HuH-7 (cell line): ENCODE data around the gene ANKRD23.
"Not testable (repeated sequence)": the region's sequence is repeated elsewhere in the genome, so short reads cannot be mapped to it uniquely, and the experiment has no call there.

Experiments
- DNase-seq: peaks from one replicate; pipeline ENCODE4 v3.0.0; 2011; ENCODE audit warnings: low spot score

ANKRD23 gene

DNA sequence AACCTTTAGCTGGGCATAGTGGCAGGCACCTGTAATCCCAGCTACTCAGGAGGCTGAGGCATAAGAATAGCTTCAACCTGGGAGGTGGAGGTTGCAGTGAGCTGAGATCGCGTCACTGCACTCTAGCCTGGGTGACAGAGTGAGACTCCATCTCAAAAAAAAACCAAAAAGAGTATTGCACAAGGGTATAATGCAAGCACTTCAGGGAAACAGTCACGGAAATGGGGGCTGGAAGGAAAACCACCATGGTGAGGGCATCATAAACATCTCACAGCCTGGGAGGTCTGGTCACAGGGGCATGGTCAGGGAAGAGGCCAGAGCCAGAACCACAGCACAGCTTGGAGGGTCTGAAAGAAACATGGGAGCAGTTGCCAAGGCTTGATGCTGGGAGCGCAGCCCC, 19.2 kb upstream of the ANKRD23 start:
- DNase-seq = not testable (repeated sequence)

- no peak for DNase-seq
Observed at GRCh38 chr2:96861074-96861473, 17.3 kb upstream of the ANKRD23 start.

GRCh38 chr2:96860065-96861029, 16.5 kb upstream of the ANKRD23 start:
- DNase-seq = no peak

GRCh38 chr2:96859681-96860064, 15.9 kb upstream of the ANKRD23 start:
- no peak for DNase-seq

DNA sequence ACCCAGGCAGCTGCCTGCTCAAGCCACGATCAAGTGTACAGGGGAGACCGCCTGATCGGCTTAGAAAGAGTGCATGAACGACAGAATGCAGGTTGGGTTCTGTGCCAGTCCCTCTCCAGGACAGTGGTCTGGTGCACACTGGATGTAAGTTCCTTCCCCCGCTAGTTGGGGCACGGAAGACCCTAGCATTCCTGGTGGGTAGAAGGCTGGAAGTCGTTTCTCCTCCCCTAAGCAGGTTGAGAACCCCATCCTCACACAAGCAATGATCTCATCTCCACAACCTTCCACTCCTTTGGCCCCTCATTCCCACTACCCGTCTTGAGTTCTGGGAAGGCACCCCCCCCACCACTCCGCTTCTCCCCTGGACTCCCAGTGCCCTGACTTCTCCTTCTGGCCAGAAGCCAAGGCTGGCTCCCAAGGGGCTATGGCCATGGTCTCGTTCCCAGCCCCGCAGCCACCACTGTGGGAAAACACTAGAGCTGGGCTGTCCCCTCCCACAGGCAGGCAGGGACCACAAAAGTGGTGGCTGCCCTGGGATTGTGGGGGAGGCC, 15.4 kb upstream of the ANKRD23 start:
- no peak for DNase-seq

GRCh38 chr2:96857667-96858372, 14.0 kb upstream of the ANKRD23 start, which contains the start of gene ANKRD39:
ANKRD39 (minus strand) TSS chr2:96858016; CDS start chr2:96857987, 29 bp downstream.
- DNase-seq = peak; percentile 99

DNA sequence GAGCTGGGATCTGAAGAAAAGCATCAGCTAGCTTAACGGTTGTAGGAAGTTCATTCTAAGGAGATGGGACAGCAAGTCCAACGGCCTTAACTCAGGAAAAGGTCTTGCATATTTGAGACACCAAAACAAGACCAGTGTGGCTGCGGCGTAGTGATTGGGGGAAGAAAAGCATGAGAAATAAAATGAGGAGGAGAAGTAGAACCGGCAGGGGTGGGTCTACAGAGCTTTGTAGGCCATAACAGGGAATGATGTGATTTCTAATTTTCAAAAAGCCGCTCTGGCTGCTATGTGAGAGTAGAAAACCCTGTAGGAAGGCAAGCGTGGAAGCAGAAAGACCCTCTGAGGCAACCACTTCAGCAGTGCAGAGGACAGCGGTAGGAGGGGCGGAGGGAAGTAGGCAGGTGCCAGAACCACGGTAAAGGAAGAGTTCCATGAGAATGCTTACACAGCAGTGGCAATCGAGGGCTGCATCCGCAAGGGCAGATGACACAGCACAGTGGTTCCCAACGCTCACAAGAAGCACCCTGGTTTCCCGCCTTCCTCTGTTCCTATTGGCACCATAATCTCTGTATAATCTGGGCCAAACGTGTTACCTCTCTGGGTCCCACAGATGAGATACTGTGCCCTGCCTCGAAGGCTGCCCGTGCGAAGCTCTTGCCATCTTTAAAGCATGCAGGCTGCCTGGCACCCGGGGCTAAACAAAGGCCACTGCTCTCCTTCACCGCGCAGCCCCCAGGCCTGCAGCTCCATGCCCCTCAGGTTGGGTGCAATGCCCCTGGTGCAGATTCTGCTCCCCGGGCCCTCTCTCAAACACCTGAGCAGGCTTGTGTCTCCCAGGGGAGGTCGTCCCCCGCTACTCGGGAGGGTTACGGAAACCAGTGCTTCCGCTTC, 13.2 kb upstream of the ANKRD23 start:
- DNase-seq = no peak

GRCh38 chr2:96853321-96853720, 9.5 kb upstream of the ANKRD23 start:
- DNase-seq = no peak

- no peak for DNase-seq
Observed at GRCh38 chr2:96852667-96853066, 8.8 kb upstream of the ANKRD23 start.

DNA sequence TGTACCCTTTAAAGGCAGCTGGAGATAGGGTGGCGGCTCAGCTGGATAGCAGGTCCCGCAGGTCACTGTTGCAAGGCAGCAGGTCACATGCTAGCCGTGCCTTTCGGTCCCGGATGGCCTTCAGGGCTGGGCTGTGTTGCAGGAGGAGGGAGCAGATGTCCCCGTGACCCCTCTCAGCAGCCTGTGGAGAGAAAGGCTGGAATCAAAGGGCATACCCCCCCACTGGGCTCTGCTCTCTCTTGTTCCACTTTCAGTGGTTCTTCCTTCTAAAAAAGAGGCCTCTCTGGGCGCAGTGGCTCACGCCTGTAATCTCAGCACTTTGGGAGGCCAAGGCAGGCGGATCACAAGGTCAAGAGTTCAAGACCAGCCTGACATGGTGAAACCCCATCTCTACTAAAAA, 4.4 kb upstream of the ANKRD23 start:
- DNase-seq = no peak

DNA sequence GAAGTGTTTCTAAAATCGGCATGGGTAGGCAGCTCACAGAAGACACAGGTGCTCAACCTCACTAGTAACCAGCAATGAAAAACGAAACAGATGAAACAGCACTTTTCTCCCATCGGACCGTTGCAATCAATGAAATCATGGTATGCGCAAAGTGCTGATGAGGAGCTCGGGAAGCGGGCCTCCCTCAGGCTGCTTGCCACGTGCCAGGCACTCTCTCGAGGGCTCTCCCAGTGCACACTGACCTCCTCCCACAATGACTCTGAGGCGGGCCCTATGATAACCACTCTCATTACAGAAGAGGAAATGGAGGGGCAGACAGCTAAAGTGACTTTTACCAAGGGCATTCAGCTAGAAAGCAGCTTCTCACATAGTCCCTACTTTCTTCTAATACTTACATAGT, 3.8 kb upstream of the ANKRD23 start:
- no peak for DNase-seq

GRCh38 chr2:96846825-96847224, 3.0 kb upstream of the ANKRD23 start:
- DNase-seq = no peak

DNA sequence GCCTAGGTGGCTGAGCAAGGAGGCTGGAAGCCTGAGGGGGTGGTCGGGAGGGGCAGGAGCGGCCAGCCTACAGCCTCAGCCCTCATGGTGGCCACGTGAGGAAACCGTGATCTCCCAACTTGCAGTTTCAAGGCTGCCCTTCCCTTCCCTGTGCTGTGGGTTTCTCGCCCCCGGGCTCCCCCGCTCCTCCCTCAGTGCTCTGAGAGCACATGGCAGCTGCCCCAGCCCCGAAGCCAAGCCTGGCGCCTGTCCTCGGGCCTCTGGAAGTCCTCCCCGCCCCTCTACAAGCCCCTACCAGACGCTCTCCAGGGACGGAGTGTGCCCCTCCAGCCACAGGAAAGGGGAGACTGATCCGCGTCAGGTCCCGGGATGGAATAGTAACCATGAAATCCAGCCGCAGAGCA, 586 bp upstream of the ANKRD23 start:
- no peak for DNase-seq

DNA sequence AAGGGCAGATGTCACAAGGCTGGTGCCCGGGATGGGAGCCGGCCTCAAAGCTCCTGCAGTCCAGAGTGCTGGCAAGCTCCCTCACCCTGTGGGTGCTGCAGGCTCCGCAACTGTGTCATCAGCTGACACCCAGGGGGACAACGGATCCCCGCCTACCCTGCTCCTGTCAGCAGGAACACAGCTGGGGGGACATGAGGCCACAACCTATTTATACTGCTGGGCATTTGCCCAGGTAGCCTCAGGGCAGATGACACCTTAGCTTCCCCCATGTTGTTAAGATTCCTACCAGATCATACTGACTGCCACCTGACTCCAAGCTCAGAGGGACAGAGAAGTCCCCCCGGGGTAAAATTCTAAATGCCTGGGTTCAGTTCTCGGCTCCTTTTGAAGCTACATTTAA, 1.2 kb downstream of the ANKRD23 start:
- DNase-seq = no peak

DNA sequence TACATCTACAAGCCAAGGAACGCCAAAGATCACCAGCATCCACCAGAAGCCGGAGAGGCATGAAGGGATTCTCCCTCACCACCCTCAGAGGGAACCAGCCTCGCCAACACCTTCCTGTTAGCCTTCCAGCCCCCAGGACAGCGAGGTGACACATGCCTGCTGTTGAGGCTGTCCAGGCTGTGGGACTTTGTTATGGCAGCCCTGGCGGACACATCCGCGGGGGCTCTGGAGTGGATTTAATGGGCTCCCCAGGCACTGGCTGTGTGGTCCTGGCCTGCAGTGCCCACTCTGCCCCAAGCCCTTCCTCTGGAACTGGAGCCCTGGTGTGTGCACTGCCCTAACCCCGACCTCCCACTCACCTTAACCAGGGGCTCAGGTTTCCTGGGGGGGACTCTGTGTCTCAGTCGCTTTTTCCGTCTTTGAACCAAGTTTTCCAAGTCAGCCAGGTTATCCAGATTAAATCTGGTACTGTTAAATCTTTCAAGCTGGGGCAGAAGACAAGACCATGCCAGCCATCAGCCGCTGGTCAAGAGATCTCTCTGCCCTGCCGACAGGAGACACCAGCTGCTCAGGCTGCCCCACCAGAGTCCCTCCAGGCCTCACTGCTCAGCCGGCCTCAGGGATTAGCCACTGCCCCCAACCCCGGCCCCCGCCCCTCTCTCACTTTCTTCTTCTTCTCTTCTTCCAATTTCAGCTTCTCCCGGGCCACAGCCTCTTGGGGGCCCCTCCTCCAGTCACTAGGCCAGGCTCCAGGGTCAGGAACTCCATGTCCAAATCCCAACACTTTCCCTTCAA, 1.9 kb downstream of the ANKRD23 start:
- no peak for DNase-seq

GRCh38 chr2:96839875-96840850, 3.7 kb downstream of the ANKRD23 start:
- DNase-seq = no peak

DNA sequence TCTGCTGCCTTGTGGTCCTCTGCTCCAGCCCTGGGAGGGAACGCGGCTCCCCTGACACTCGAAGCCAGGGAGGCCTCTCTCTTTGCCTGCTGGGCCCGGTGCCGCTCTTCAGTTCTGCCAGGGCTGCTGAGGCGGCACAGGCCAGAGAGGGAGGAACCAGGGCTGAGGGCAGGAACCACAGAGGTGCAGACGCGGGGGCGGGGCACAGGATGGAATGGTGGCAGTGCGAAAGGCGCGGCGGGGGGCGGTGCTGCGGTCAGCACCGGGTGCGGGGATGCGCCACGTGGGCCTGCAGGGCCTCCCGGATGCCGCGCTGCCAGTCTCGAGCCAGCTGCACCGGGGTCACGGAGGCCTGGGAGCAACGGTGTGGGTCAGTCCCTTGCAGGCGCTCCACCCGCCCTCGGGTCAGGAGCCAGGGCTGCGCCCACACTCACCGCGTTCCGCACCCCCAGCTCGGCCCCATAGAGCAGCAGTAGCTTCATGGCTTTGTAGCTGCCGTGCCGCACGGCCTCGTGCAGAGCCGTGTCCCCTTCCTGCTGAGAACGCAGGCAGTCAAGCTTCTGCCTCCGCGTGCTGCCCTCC, 4.4 kb downstream of the ANKRD23 start:
- no peak for DNase-seq

GRCh38 chr2:96838345-96839292, 5.2 kb downstream of the ANKRD23 start:
- no peak for DNase-seq
